Transverse colon (tissue), 4 donors: ENCODE results near the gene HDAC8. TPM values are rescaled to one million over a fixed set of nuclear protein-coding genes. Genes with fewer than 3 reads are reported as not detected.

ENCODE experiments used
- DNase-seq: peaks from one replicate; pipeline ENCODE4 v3.0.0-alpha.2; 2019
- H3K27ac ChIP-seq, 4 donors: fragments of 200-600 bp; sonication (generic); 2 replicates each; pipeline ENCODE4 v1.5.1; 2016 to 2018; ENCODE audit warnings: inconsistent platforms in 4 of 4
- H3K27me3 ChIP-seq: fragments of 200-600 bp; sonication (generic); 2 replicates; pipeline ENCODE4 v1.5.1; 2017; ENCODE audit warnings: inconsistent platforms
- H3K36me3 ChIP-seq, 4 donors: fragments of 200-600 bp; sonication (generic); 2 replicates each; pipeline ENCODE4 v1.5.1; 2017 to 2019; ENCODE audit warnings: inconsistent platforms in 4 of 4
- H3K4me1 ChIP-seq, 4 donors: fragments of 200-600 bp; sonication (generic); 2 replicates each; pipeline ENCODE4 v1.5.1; 2017 to 2020; ENCODE audit warnings: inconsistent platforms in 4 of 4
- H3K4me3 ChIP-seq, 4 donors: fragments of 200-600 bp; sonication (generic); 1 replicate in 1 of 4; 2 replicates in 3 of 4; pipeline versions ENCODE4 v1.5.1 to v1.6.1; 2017 to 2019; ENCODE audit warnings: inconsistent platforms in 4 of 4
- H3K9me3 ChIP-seq, 2 donors: fragments of 200-600 bp; sonication (generic); 2 replicates each; pipeline ENCODE4 v1.5.1; 2017 to 2019; ENCODE audit warnings: inconsistent platforms in 2 of 2
- CTCF ChIP-seq, 5 experiments: fragments of 200-600 bp in 3 of 5; fragments of 450-650 bp in 2 of 5; sonication (generic) in 3 of 5; IDR thresholded peaks; 1 replicate in 2 of 5; 2 replicates in 3 of 5; pipeline ENCODE4 v1.5.1; 2016 to 2017; ENCODE audit warnings: antibody characterized with exemption in 5 of 5, inconsistent platforms in 3 of 5, mild to moderate bottlenecking in 2 of 5, moderate library complexity in 1 of 5
- EP300 ChIP-seq: sonication (generic); formaldehyde crosslinking; IDR thresholded peaks from one replicate; pipeline ENCODE4 v1.6.1; 2017; ENCODE audit warnings: antibody characterized with exemption, low read depth
- POLR2A ChIP-seq: fragments of 450-650 bp; IDR thresholded peaks from one replicate; pipeline ENCODE4 v1.6.1; 2016; ENCODE audit warnings: antibody characterized with exemption, mild to moderate bottlenecking, moderate library complexity
- POLR2AphosphoS5 ChIP-seq, 3 donors: sonication (generic); formaldehyde crosslinking; IDR thresholded peaks; one replicate each; pipeline ENCODE4 v1.6.1; 2016; ENCODE audit warnings: antibody characterized with exemption in 3 of 3
- WGBS, 2 donors: methylation state at CpG; one replicate each; pipeline ENCODE4 v1.1.5; 2018; ENCODE audit warnings: low coverage in 1 of 2; 5-methylcytosine and 5-hydroxymethylcytosine counted together
- in situ Hi-C, 4 donors: fragments of 200-750 bp; cut with MboI; loops; one replicate each; pipeline versions ENCODE4 v1.15.0 to v1.15.1; 2017; ENCODE audit warnings: low sequenced_read_pairs in 3 of 4, low pct_ligation_motif_present in 1 of 4, low pct_unique_long_range_greater_than_20kb in 1 of 4
- intact Hi-C: fragments of 100-400 bp; cut with DNase I; formaldehyde crosslinking; loops from one replicate; pipeline ENCODE4 v1.15.1; 2023; ENCODE audit warnings: low total_unique reads
- total RNA-seq, 4 donors: library from RNA; depleted of rRNA; stranded (reverse); fragments of >200 nt; gene quantifications; one replicate each; pipeline ENCODE4 v1.1.0, GENCODE V29; 2016

Gene HDAC8
- total RNA-seq, 4 donors from 2014 or later = 10.5 to 37.5 (median 18.4) TPM

GRCh38 chrX:72296991-72297390 is 275.7 kb downstream of the HDAC8 start:
- no peak overlapping the region for H3K27ac ChIP-seq
- in situ Hi-C loops (no loop called here), intact Hi-C loops (no loop called here)
- H3K36me3 ChIP-seq = no peaks in the 10 kb centered on the region
- H3K4me1 ChIP-seq = no peaks in the 10 kb centered on the region
- 68% methylated on average over 1 of the region's 1 CpG; no CpG with 5 or more reads in 1 of the 2 donors for WGBS, 2 donors
- H3K27me3 ChIP-seq = no peaks in the 10 kb centered on the region
- no peak for DNase-seq
- TF ChIP-seq EP300 = no peak
- no peak for TF ChIP-seq CTCF (IDR thresholded peaks at IDR 0.05)
- TF ChIP-seq POLR2A = no peak
- no peak overlapping the region for H3K4me3 ChIP-seq
- H3K9me3 ChIP-seq = no peaks in the 10 kb centered on the region

GRCh38 chrX:72295745-72296144 is 276.9 kb downstream of the HDAC8 start:
- in situ Hi-C loops = no loop called here

GRCh38 chrX:72294497-72294896 is 278.1 kb downstream of the HDAC8 start:
- in situ Hi-C loops = no loop called here
- H3K27me3 ChIP-seq = no peaks in the 10 kb centered on the region
- DNase-seq = no peak
- intact Hi-C loops = no loop called here
- H3K27ac ChIP-seq = no peak overlapping the region
- TF ChIP-seq CTCF (IDR thresholded peaks at IDR 0.05) (peak in 1 of 5 experiments; percentile 13), EP300 (no peak), POLR2AphosphoS5 (IDR thresholded peaks at IDR 0.05) (no peak)
- no peaks in the 10 kb centered on the region for H3K4me1 ChIP-seq
- H3K9me3 ChIP-seq = no peaks in the 10 kb centered on the region
- no peaks in the 10 kb centered on the region for H3K36me3 ChIP-seq
- H3K4me3 ChIP-seq = no peak overlapping the region
- 19 to 50% methylated on average over 1 of the region's 1 CpG for WGBS, 2 donors

More at GRCh38 chrX:72295745-72296144, 276.9 kb downstream of the HDAC8 start:
- DNase-seq = no peak
- Histone ChIP-seq H3K27me3 (no peaks in the 10 kb centered on the region), H3K9me3 (no peaks in the 10 kb centered on the region), H3K36me3 (no peaks in the 10 kb centered on the region), H3K4me1 (no peaks in the 10 kb centered on the region), H3K27ac (no peak overlapping the region), H3K4me3 (no peak overlapping the region)
- intact Hi-C loops = no loop called here
- WGBS, 2 donors = 88% methylated on average over 5 of the region's 5 CpGs; no CpG with 5 or more reads in 1 of the 2 donors
- no peak for TF ChIP-seq EP300
- TF ChIP-seq CTCF (IDR thresholded peaks at IDR 0.05) = no peak
- TF ChIP-seq POLR2A = no peak
- TF ChIP-seq POLR2AphosphoS5 (IDR thresholded peaks at IDR 0.05) = no peak

GRCh38 chrX:72282302-72282701 is 290.3 kb downstream of the HDAC8 start:
- in situ Hi-C loops (no loop called here), intact Hi-C loops (no loop called here)
- H3K36me3 ChIP-seq = no peaks in the 10 kb centered on the region
- 98% methylated on average over 1 of the region's 1 CpG; no CpG with 5 or more reads in 1 of the 2 donors for whole genome bisulfite sequencing, 2 donors
- no peaks in the 10 kb centered on the region for H3K9me3 ChIP-seq
- H3K27ac ChIP-seq = no peak overlapping the region
- H3K27me3 ChIP-seq = no peaks in the 10 kb centered on the region
- H3K4me1 ChIP-seq = no peaks in the 10 kb centered on the region
- no peak overlapping the region for H3K4me3 ChIP-seq
- DNase-seq = no peak
- TF ChIP-seq POLR2A (no peak), EP300 (no peak), POLR2AphosphoS5 (IDR thresholded peaks at IDR 0.05) (no peak), CTCF (IDR thresholded peaks at IDR 0.05) (no peak)
